Measurements from ENCODE around the gene ATAD3C. TPM values are rescaled to one million over a fixed set of nuclear protein-coding genes. Genes with fewer than 3 reads are reported as not detected.

ATAD3C gene
- total and polyA plus RNA-seq, 2 experiments from 2014 or later, result 0.45 to 1.3 TPM

- H3K36me3 ChIP-seq (ENCODE audit: insufficient read depth), result no peaks in the 10 kb centered on the region
Observed at GRCh38 chr1:1420654-1421141, 28.8 kb upstream of the ATAD3C start.

More at GRCh38 chr1:1420654-1421141, 28.8 kb upstream of the ATAD3C start:
- DNase-seq (ENCODE audit: low spot score), result no peak
- H3K4me3 ChIP-seq, result no peak overlapping the region
- 0 out of 2 replicates have a peak overlapping the region, but pooled peaks have one; percentile 55 for H3K4me2 ChIP-seq
- H4K20me1 ChIP-seq (replicated peaks; ENCODE audit: insufficient read depth), result no peaks in the 10 kb centered on the region
- H3K27ac Mint-ChIP-seq, result no peak overlapping the region
- H3K27ac ChIP-seq (ENCODE audit: low read depth), result no peak overlapping the region
- H3F3A ChIP-seq (replicated peaks; ENCODE audit: low read depth), result 0 out of 2 replicates have a peak, but pooled peaks cover 16% of the 10 kb centered on the region
- 0 out of 2 replicates have a peak, but pooled peaks cover 2% of the 10 kb centered on the region for H3K27me3 ChIP-seq (ENCODE audit: insufficient read depth)
- TF ChIP-seq REST (IDR thresholded peaks at IDR 0.05; ENCODE audit: unreplicated experiment), result no peak
- TF ChIP-seq ETS1 (IDR thresholded peaks at IDR 0.05), result no peak
- H3K27me3 Mint-ChIP-seq (ENCODE audit: insufficient read depth, low read depth, poor library complexity), result peaks cover 13% of the 10 kb centered on the region
- peaks cover 29% of the 10 kb centered on the region for H3K4me1 Mint-ChIP-seq
- peak overlapping the region; percentile 24; the same call in 1 of the 3 replicates for H3K4me3 Mint-ChIP-seq
- ATAC-seq, result no peak
- no peaks in the 10 kb centered on the region for H3K79me2 ChIP-seq (replicated peaks; ENCODE audit: insufficient read depth)
- H3K9me2 ChIP-seq (ENCODE audit: insufficient read depth), result no peaks in the 10 kb centered on the region
- no peaks in the 10 kb centered on the region for H3K9me3 Mint-ChIP-seq
- H3K4me1 ChIP-seq (ENCODE audit: insufficient read depth), result peaks cover 25% of the 10 kb centered on the region
- no peaks in the 10 kb centered on the region; the same call in 2 of the 3 replicates for H3K36me3 Mint-ChIP-seq (ENCODE audit: low read depth)
- H2AFZ ChIP-seq, result 0 out of 2 replicates have a peak overlapping the region, but pooled peaks have one; percentile 59

Data from GM23338 (cell line).